Left lung (tissue), 10 donors: ENCODE data around the gene HAND1. TPM values are rescaled to one million over a fixed set of nuclear protein-coding genes. Genes with fewer than 3 reads are reported as not detected.

Experiments used
- ATAC-seq: fragments of 200-7000 bp; cut with Tn5 transposase; one replicate; pipeline ENCODE4 v1.9.1; 2020; ENCODE audit warnings: moderate library complexity
- DNase-seq, 4 donors: peaks; one replicate each; pipeline ENCODE4 v3.0.0-alpha.2; 2013 to 2020
- H3K27ac ChIP-seq, 2 donors: fragments of 200-600 bp; sonication (generic) in 1 of 2; one replicate each; pipeline versions ENCODE4 v1.5.0 to v1.8.0; 2020 to 2021
- H3K27me3 ChIP-seq, 2 donors: fragments of 200-600 bp; sonication (generic) in 1 of 2; one replicate each; pipeline versions ENCODE4 v1.5.0 to v1.8.0; 2020 to 2021
- H3K36me3 ChIP-seq, 2 donors: fragments of 200-600 bp; sonication (generic) in 1 of 2; one replicate each; pipeline versions ENCODE4 v1.5.0 to v1.8.0; 2020 to 2021
- H3K4me1 ChIP-seq, 2 donors: fragments of 200-600 bp; one replicate each; pipeline ENCODE4 v1.8.0; 2021
- H3K4me3 ChIP-seq, 2 donors: fragments of 200-600 bp; sonication (generic) in 1 of 2; one replicate each; pipeline versions ENCODE4 v1.5.0 to v1.8.0; 2020 to 2021; ENCODE audit warnings: mild to moderate bottlenecking in 1 of 2
- H3K9me3 ChIP-seq, 2 donors: fragments of 200-600 bp; sonication (generic) in 1 of 2; one replicate each; pipeline versions ENCODE4 v1.5.0 to v1.8.0; 2020 to 2021
- CTCF ChIP-seq, 2 donors: fragments of 200-600 bp; sonication (generic) in 1 of 2; IDR thresholded peaks; one replicate each; pipeline versions ENCODE4 v1.5.0 to v1.8.0; 2021; ENCODE audit warnings: antibody characterized with exemption in 2 of 2
- intact Hi-C, 2 donors: fragments of 100-400 bp; cut with DNase I; formaldehyde crosslinking; loops; one replicate each; pipeline versions ENCODE4 v1.11.2 to v1.14.2; 2022
- polyA plus RNA-seq, 6 donors: library from polyadenylated mRNA; unstranded; fragments of 120-200 nt; gene quantifications; one replicate each; pipeline ENCODE4 v1.2.1, GENCODE V29; 2013; ENCODE audit not compliant: insufficient read length in 6 of 6
- total RNA-seq, 2 donors: library from RNA; stranded (reverse); fragmentation: NEBNext Ultra II Directional; extraction: Animal tissue kit (Norgen Biotek cat#: 25700); gene quantifications; one replicate each; pipeline ENCODE4 v1.2.1, GENCODE V29; 2021
- donor health status: DM: no; HTN: yes; CAD: no.
- donor health status: DM: no; HTN: no; CAD: no.

HAND1 gene
- total and polyA plus RNA-seq, 8 donors: not detected

GRCh38 chr5:154466671-154467070 is 11.4 kb downstream of the HAND1 start:
- no peaks in the 10 kb centered on the region for H3K9me3 ChIP-seq
- no peak overlapping the region for H3K4me3 ChIP-seq
- peaks cover 0 to 12% of the 10 kb centered on the region in 2 donors for H3K4me1 ChIP-seq
- intact Hi-C loops: loop anchor here in 1 of 2 donors (5.0 kb wide), 1 partner anchor 141 kb away; no protein-coding TSS in a partner anchor
- DNase-seq: no peak
- ATAC-seq: no peak
- no peak overlapping the region for H3K27ac ChIP-seq
- H3K36me3 ChIP-seq: no peaks in the 10 kb centered on the region
- H3K27me3 ChIP-seq: peaks cover 26 to 41% of the 10 kb centered on the region in 2 donors
- no peak for TF ChIP-seq CTCF (IDR thresholded peaks at IDR 0.05)

DNA sequence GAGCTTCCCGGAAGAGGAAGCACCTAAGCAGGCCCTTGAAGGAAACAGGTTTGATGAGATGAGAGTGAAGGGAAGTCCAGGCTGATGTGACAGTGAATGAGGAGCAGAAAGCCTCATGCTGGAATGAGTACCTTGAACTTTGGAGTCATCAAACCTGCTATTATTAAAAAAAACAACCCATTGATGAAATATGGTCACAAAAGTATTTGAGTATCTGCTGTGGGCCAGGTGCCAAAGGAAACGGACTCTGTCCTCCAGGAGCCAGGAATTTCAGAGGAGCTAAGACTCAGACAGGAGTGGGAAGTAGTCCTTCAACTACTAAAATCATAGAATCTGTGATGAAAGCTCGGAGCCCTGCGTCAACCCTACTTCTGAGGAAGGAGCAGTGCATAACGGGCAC is 11.9 kb downstream of the HAND1 start:
- H3K4me3 ChIP-seq: no peak overlapping the region
- H3K4me1 ChIP-seq: peaks cover 0 to 12% of the 10 kb centered on the region in 2 donors
- ATAC-seq: no peak
- intact Hi-C loops: loop anchor here in 1 of 2 donors (5.0 kb wide), 1 partner anchor 141 kb away; no protein-coding TSS in a partner anchor
- H3K27ac ChIP-seq: no peak overlapping the region
- no peak for TF ChIP-seq CTCF (IDR thresholded peaks at IDR 0.05)
- DNase-seq: no peak
- no peaks in the 10 kb centered on the region for H3K9me3 ChIP-seq
- H3K27me3 ChIP-seq: peaks cover 21 to 36% of the 10 kb centered on the region in 2 donors
- H3K36me3 ChIP-seq: no peaks in the 10 kb centered on the region

- Histone ChIP-seq H3K4me3 (no peak overlapping the region), H3K36me3 (no peaks in the 10 kb centered on the region), H3K9me3 (no peaks in the 10 kb centered on the region), H3K27me3 (peaks cover 11 to 26% of the 10 kb centered on the region in 2 donors), H3K4me1 (peaks cover 0 to 12% of the 10 kb centered on the region in 2 donors), H3K27ac (no peak overlapping the region)
- no peak for TF ChIP-seq CTCF (IDR thresholded peaks at IDR 0.05)
- DNase-seq (no peak), ATAC-seq (peak; percentile 39)
- intact Hi-C loops: loop anchor here in 1 of 2 donors (5.0 kb wide), 1 partner anchor 142 kb away; no protein-coding TSS in a partner anchor
These were observed 12.9 kb downstream of the HAND1 start for GRCh38 chr5:154465169-154465568.

DNA sequence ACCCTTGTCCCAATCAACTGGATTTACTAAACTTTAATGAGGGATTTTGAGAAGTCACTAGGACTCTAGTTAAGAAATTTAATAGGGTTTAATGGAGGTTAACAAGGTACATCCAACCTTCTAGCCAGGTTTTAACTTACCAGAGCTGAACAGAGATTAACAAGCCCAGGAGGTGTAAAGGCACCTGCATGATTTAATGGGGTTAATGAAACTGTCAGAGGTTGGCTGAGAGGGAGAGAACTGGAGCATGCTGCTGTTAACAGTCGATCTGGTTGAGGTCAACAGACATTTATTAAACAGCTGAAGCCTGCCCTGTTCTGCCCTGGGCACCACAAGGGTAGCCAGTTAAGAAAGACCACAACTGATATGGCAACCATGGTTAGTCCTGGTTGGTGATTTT is 13.6 kb downstream of the HAND1 start:
- H3K27ac ChIP-seq: no peak overlapping the region
- H3K9me3 ChIP-seq: no peaks in the 10 kb centered on the region
- intact Hi-C loops: no loop called here
- H3K27me3 ChIP-seq: peaks cover 5 to 18% of the 10 kb centered on the region in 2 donors
- peaks cover 0 to 12% of the 10 kb centered on the region in 2 donors for H3K4me1 ChIP-seq
- ATAC-seq (no peak), DNase-seq (no peak)
- H3K36me3 ChIP-seq: peaks cover 0 to 3% of the 10 kb centered on the region in 2 donors
- TF ChIP-seq CTCF (IDR thresholded peaks at IDR 0.05): no peak
- no peak overlapping the region for H3K4me3 ChIP-seq

DNA sequence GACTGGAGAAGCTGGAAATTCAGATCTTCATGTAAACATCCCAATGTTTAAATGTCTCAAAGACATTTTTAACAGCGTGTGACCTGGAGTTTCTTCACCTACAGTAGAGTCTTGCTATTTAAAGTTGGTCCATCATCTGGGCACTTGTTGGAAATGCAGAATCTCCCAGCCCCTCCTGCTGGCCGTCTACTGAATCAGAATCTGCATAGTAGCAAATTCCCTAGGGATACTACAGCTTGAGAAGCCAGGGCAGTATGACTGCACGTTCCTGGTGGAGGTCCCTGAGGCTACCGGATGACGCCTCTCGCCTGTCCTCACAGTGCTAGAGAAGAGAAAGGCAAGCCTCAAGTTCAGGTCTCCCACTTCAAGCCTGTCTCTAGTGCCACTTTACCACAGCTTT is 16.5 kb downstream of the HAND1 start:
- H3K27me3 ChIP-seq: peaks cover 0 to 1% of the 10 kb centered on the region in 2 donors
- H3K4me1 ChIP-seq: peaks cover 0 to 11% of the 10 kb centered on the region in 2 donors
- no peak overlapping the region for H3K27ac ChIP-seq
- ATAC-seq (no peak), DNase-seq (no peak)
- no peak for TF ChIP-seq CTCF (IDR thresholded peaks at IDR 0.05)
- no peaks in the 10 kb centered on the region for H3K9me3 ChIP-seq
- no peak overlapping the region for H3K4me3 ChIP-seq
- intact Hi-C loops: no loop called here
- H3K36me3 ChIP-seq: peaks cover 0 to 32% of the 10 kb centered on the region in 2 donors
